GM23338 (cell line): ENCODE results near the gene TPRG1.

Source experiments
- CREB1 ChIP-seq: fragments of 250-450 bp; sonication (Bioruptor Pico); IDR thresholded peaks from 2 replicates; pipeline ENCODE4 v1.5.0; 2020; ENCODE audit warnings: low read depth, mild to moderate bottlenecking, moderate library complexity
- EZH2 ChIP-seq: fragments of 200-600 bp; sonication (generic); IDR thresholded peaks from one replicate; pipeline ENCODE4 v1.8.0; 2017; ENCODE audit warnings: antibody characterized with exemption, mild to moderate bottlenecking, low read depth; ENCODE audit not compliant: unreplicated experiment
- EZH2phosphoT487 ChIP-seq: fragments of 200-600 bp; sonication (generic); IDR thresholded peaks from one replicate; pipeline ENCODE4 v1.8.1; 2018; ENCODE audit warnings: antibody characterized with exemption; ENCODE audit not compliant: unreplicated experiment
- JUNB ChIP-seq: IDR thresholded peaks from one replicate; pipeline ENCODE4 v1.6.1; 2016; ENCODE audit warnings: antibody characterized with exemption; ENCODE audit not compliant: unreplicated experiment
- POLR2AphosphoS5 ChIP-seq: IDR thresholded peaks from 2 replicates; pipeline ENCODE4 v1.6.1; 2016; ENCODE audit warnings: antibody characterized with exemption, low read depth
- STAT1 ChIP-seq: IDR thresholded peaks from one replicate; pipeline ENCODE4 v1.6.1; 2016; ENCODE audit warnings: antibody characterized with exemption; ENCODE audit not compliant: unreplicated experiment
- ZNF114 ChIP-seq: fragments of 250-450 bp; sonication (Bioruptor Pico); IDR thresholded peaks from 2 replicates; pipeline ENCODE4 v1.5.0; 2020; ENCODE audit warnings: mild to moderate bottlenecking, moderate library complexity
- TF ChIP-seq, protein P1 (sequence below), 2 experiments: fragments of 200-600 bp in 1 of 2; sonication (generic) in 1 of 2; conservative IDR thresholded peaks; 2 replicates each; pipeline versions ENCODE4 v1.5.1 to v1.6.1; 2016 to 2017; ENCODE audit warnings: antibody characterized with exemption in 2 of 2, low read depth in 2 of 2, mild to moderate bottlenecking in 2 of 2, moderate library complexity in 1 of 2
- TF ChIP-seq, protein P2 (sequence below): IDR thresholded peaks from one replicate; pipeline ENCODE4 v1.6.1; 2018; ENCODE audit warnings: antibody characterized with exemption; ENCODE audit not compliant: unreplicated experiment
- TF ChIP-seq, protein P3 (sequence below): fragments of 250-450 bp; sonication (Bioruptor Pico); IDR thresholded peaks from 2 replicates; pipeline ENCODE4 v1.5.0; 2020; ENCODE audit warnings: mild to moderate bottlenecking, moderate library complexity

DNA sequence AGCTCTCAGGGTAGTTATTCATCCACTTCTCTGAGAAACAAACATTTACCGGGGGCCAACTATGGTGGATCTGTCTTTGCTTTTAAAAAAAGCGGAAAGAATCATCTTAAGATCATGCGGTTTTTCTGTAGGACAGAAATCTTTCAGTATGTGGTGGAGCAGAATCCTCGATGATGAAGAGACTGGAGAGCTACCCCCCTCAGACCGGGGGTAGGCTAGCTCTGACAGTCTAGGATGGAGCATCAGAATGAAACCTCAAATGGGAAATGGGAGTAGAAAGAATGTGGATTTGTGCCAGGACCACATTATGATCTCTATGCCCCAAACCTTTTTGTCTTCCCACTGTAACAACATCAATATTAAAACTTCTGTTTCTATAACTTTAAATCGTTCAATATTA is 30.3 kb downstream of the TPRG1 start:
- TF ChIP-seq, protein P1, sequence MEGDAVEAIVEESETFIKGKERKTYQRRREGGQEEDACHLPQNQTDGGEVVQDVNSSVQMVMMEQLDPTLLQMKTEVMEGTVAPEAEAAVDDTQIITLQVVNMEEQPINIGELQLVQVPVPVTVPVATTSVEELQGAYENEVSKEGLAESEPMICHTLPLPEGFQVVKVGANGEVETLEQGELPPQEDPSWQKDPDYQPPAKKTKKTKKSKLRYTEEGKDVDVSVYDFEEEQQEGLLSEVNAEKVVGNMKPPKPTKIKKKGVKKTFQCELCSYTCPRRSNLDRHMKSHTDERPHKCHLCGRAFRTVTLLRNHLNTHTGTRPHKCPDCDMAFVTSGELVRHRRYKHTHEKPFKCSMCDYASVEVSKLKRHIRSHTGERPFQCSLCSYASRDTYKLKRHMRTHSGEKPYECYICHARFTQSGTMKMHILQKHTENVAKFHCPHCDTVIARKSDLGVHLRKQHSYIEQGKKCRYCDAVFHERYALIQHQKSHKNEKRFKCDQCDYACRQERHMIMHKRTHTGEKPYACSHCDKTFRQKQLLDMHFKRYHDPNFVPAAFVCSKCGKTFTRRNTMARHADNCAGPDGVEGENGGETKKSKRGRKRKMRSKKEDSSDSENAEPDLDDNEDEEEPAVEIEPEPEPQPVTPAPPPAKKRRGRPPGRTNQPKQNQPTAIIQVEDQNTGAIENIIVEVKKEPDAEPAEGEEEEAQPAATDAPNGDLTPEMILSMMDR (conservative IDR thresholded peaks at IDR 0.05; ENCODE audit: low read depth in 2 of 2), result no peak
- TF ChIP-seq EZH2phosphoT487 (no peak), JUNB (no peak), EZH2 (no peak), POLR2AphosphoS5 (no peak), CREB1 (no peak), STAT1 (no peak), ZNF114 (CRISPR knock-in tag) (no peak)
- TF ChIP-seq, protein P2, sequence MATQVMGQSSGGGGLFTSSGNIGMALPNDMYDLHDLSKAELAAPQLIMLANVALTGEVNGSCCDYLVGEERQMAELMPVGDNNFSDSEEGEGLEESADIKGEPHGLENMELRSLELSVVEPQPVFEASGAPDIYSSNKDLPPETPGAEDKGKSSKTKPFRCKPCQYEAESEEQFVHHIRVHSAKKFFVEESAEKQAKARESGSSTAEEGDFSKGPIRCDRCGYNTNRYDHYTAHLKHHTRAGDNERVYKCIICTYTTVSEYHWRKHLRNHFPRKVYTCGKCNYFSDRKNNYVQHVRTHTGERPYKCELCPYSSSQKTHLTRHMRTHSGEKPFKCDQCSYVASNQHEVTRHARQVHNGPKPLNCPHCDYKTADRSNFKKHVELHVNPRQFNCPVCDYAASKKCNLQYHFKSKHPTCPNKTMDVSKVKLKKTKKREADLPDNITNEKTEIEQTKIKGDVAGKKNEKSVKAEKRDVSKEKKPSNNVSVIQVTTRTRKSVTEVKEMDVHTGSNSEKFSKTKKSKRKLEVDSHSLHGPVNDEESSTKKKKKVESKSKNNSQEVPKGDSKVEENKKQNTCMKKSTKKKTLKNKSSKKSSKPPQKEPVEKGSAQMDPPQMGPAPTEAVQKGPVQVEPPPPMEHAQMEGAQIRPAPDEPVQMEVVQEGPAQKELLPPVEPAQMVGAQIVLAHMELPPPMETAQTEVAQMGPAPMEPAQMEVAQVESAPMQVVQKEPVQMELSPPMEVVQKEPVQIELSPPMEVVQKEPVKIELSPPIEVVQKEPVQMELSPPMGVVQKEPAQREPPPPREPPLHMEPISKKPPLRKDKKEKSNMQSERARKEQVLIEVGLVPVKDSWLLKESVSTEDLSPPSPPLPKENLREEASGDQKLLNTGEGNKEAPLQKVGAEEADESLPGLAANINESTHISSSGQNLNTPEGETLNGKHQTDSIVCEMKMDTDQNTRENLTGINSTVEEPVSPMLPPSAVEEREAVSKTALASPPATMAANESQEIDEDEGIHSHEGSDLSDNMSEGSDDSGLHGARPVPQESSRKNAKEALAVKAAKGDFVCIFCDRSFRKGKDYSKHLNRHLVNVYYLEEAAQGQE, result no peak
- TF ChIP-seq, protein P3, sequence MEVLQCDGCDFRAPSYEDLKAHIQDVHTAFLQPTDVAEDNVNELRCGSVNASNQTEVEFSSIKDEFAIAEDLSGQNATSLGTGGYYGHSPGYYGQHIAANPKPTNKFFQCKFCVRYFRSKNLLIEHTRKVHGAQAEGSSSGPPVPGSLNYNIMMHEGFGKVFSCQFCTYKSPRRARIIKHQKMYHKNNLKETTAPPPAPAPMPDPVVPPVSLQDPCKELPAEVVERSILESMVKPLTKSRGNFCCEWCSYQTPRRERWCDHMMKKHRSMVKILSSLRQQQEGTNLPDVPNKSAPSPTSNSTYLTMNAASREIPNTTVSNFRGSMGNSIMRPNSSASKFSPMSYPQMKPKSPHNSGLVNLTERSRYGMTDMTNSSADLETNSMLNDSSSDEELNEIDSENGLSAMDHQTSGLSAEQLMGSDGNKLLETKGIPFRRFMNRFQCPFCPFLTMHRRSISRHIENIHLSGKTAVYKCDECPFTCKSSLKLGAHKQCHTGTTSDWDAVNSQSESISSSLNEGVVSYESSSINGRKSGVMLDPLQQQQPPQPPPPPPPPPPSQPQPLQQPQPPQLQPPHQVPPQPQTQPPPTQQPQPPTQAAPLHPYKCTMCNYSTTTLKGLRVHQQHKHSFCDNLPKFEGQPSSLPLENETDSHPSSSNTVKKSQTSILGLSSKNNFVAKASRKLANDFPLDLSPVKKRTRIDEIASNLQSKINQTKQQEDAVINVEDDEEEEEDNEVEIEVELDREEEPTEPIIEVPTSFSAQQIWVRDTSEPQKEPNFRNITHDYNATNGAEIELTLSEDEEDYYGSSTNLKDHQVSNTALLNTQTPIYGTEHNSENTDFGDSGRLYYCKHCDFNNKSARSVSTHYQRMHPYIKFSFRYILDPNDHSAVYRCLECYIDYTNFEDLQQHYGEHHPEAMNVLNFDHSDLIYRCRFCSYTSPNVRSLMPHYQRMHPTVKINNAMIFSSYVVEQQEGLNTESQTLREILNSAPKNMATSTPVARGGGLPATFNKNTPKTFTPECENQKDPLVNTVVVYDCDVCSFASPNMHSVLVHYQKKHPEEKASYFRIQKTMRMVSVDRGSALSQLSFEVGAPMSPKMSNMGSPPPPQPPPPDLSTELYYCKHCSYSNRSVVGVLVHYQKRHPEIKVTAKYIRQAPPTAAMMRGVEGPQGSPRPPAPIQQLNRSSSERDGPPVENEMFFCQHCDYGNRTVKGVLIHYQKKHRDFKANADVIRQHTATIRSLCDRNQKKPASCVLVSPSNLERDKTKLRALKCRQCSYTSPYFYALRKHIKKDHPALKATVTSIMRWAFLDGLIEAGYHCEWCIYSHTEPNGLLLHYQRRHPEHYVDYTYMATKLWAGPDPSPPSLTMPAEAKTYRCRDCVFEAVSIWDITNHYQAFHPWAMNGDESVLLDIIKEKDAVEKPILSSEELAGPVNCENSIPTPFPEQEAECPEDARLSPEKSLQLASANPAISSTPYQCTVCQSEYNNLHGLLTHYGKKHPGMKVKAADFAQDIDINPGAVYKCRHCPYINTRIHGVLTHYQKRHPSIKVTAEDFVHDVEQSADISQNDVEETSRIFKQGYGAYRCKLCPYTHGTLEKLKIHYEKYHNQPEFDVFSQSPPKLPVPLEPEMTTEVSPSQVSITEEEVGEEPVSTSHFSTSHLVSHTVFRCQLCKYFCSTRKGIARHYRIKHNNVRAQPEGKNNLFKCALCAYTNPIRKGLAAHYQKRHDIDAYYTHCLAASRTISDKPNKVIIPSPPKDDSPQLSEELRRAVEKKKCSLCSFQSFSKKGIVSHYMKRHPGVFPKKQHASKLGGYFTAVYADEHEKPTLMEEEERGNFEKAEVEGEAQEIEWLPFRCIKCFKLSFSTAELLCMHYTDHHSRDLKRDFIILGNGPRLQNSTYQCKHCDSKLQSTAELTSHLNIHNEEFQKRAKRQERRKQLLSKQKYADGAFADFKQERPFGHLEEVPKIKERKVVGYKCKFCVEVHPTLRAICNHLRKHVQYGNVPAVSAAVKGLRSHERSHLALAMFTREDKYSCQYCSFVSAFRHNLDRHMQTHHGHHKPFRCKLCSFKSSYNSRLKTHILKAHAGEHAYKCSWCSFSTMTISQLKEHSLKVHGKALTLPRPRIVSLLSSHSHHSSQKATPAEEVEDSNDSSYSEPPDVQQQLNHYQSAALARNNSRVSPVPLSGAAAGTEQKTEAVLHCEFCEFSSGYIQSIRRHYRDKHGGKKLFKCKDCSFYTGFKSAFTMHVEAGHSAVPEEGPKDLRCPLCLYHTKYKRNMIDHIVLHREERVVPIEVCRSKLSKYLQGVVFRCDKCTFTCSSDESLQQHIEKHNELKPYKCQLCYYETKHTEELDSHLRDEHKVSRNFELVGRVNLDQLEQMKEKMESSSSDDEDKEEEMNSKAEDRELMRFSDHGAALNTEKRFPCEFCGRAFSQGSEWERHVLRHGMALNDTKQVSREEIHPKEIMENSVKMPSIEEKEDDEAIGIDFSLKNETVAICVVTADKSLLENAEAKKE (CRISPR knock-in tag), result no peak
